Measurements from ENCODE around the gene ALOX5.
"Not testable (repeated sequence)": the region's sequence is repeated elsewhere in the genome, so short reads cannot be mapped to it uniquely, and the experiment has no call there.

DNA sequence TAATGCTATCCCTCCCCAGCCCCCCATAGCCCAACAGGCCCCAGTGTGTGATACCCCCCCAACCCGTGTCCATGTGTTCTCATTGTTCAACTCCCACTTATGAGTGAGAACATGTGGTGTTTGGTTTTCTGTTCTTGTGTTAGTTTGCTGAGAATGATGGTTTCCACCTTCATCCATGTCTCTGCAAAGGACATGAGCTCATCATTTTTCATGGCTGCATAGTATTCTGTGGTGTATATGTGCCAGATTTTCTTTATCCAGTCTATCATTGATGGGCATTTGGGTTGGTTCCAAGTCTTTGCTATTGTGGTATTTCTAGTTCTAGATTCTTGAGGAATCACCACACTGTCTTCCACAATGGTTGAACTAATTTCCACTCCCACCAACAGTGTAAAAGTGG, 47.2 kb upstream of the ALOX5 start:
- TF ChIP-seq, protein P1, sequence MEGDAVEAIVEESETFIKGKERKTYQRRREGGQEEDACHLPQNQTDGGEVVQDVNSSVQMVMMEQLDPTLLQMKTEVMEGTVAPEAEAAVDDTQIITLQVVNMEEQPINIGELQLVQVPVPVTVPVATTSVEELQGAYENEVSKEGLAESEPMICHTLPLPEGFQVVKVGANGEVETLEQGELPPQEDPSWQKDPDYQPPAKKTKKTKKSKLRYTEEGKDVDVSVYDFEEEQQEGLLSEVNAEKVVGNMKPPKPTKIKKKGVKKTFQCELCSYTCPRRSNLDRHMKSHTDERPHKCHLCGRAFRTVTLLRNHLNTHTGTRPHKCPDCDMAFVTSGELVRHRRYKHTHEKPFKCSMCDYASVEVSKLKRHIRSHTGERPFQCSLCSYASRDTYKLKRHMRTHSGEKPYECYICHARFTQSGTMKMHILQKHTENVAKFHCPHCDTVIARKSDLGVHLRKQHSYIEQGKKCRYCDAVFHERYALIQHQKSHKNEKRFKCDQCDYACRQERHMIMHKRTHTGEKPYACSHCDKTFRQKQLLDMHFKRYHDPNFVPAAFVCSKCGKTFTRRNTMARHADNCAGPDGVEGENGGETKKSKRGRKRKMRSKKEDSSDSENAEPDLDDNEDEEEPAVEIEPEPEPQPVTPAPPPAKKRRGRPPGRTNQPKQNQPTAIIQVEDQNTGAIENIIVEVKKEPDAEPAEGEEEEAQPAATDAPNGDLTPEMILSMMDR (IDR thresholded peaks at IDR 0.05) = not testable (repeated sequence)
- TF ChIP-seq EZH2 (IDR thresholded peaks at IDR 0.05; ENCODE audit: borderline replicate concordance, insufficient read depth, low read depth, low read length, poor library complexity, severe bottlenecking) = not testable (repeated sequence)
